GM19328 (cell line): Measurements from ENCODE around the gene KRT1.

ENCODE experiments used
- ATAC-seq: cut with Tn5 transposase; IDR thresholded peaks from one replicate; pipeline ENCODE4 v1.9.1; 2021; ENCODE audit warnings: mild to moderate bottlenecking, moderate library complexity; ENCODE audit not compliant: unreplicated experiment

Gene KRT1

GRCh38 chr12:52643233-52644077, 36.8 kb downstream of the KRT1 start:
- ATAC-seq = no peak

- no peak for ATAC-seq
Measured at GRCh38 chr12:52641468-52641867, 38.7 kb downstream of the KRT1 start.

- no peak for ATAC-seq
Measured at GRCh38 chr12:52637299-52637698, 42.9 kb downstream of the KRT1 start.

GRCh38 chr12:52636592-52637258, 43.5 kb downstream of the KRT1 start:
- ATAC-seq = no peak

GRCh38 chr12:52636189-52636588, 44.0 kb downstream of the KRT1 start:
- ATAC-seq = no peak

GRCh38 chr12:52634266-52635056, 45.7 kb downstream of the KRT1 start:
- ATAC-seq = no peak

GRCh38 chr12:52633383-52633782, 46.8 kb downstream of the KRT1 start:
- no peak for ATAC-seq

- ATAC-seq = no peak
Measured at GRCh38 chr12:52632656-52633055, 47.6 kb downstream of the KRT1 start.

- ATAC-seq = no peak
Measured at GRCh38 chr12:52631676-52632459, 48.3 kb downstream of the KRT1 start.

GRCh38 chr12:52631264-52631663, 48.9 kb downstream of the KRT1 start:
- no peak for ATAC-seq

GRCh38 chr12:52630599-52631200, 49.5 kb downstream of the KRT1 start:
- ATAC-seq = no peak

GRCh38 chr12:52630008-52630500, 50.2 kb downstream of the KRT1 start:
- ATAC-seq = no peak

- no peak for ATAC-seq
Measured at GRCh38 chr12:52629281-52630007, 50.8 kb downstream of the KRT1 start.

- no peak for ATAC-seq
Measured at GRCh38 chr12:52628841-52629240, 51.4 kb downstream of the KRT1 start.

GRCh38 chr12:52628111-52628507, 52.1 kb downstream of the KRT1 start:
- ATAC-seq = no peak

- ATAC-seq = no peak
Measured at GRCh38 chr12:52627395-52628110, 52.7 kb downstream of the KRT1 start.
